ENCODE data around the gene SLC43A2.

DNA sequence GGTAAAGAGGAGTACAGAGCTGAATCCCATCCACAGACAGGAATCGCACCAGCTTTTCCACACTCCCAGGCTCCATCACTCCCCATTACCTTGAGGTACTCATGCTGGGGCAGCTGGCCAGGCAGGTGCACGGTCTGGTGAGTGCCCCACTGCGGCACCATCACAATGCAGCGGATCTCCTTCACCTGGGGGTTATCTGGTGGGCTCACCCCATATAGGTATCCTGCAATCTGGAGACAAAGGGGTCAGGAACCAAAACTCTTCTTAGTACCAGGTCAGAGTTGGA is 22.9 kb upstream of the SLC43A2 start:
- TF ChIP-seq CTCF (IDR thresholded peaks at IDR 0.05; ENCODE audit: extremely low read depth in 1 of 2, insufficient read depth in 1 of 2, low read depth in 1 of 2, low read length in 2 of 2) (no peak), POLR2AphosphoS5 (IDR thresholded peaks at IDR 0.05; ENCODE audit: insufficient read depth, low read depth, low read length) (no peak), POLR2A (IDR thresholded peaks at IDR 0.05; ENCODE audit: low read depth, low read length) (no peak), EZH2 (IDR thresholded peaks at IDR 0.05; ENCODE audit: borderline replicate concordance, low read depth, low read length, severe bottlenecking) (no peak), MYC (IDR thresholded peaks at IDR 0.05; ENCODE audit: low read depth, low read length) (no peak)

Data from endothelial cell of umbilical vein (primary cell).